Kidney (tissue), 22 donors: ENCODE data around the gene UBE2D4. TPM values are rescaled to one million over a fixed set of nuclear protein-coding genes. Genes with fewer than 3 reads are reported as not detected.
A peak's percentile ranks its signal among the peaks of the same experiment; 100 is the strongest.

ENCODE experiments used
- DNase-seq, 5 donors: peaks; one replicate each; pipeline ENCODE4 v3.0.0-alpha.2; 2013 to 2020
- FAIRE-seq: peaks from 2 replicates; lab custom pipeline; 2012; peaks lifted over from hg19 to GRCh38; lab: Jason Lieb, UNC
- H3K27ac ChIP-seq, 2 donors: one replicate each; pipeline ENCODE4 v1.7.0; 2013; ENCODE audit warnings: low read depth in 2 of 2, low read length in 2 of 2, inconsistent platforms in 1 of 2
- H3K27me3 ChIP-seq: one replicate; pipeline ENCODE4 v1.7.1; 2013; ENCODE audit warnings: low read length, inconsistent platforms; ENCODE audit not compliant: control insufficient read depth, insufficient read depth
- H3K36me3 ChIP-seq, 3 donors: one replicate each; pipeline versions ENCODE4 v1.7.0 to v1.7.1; 2013; ENCODE audit warnings: low read length in 3 of 3, control low read depth in 1 of 3, inconsistent platforms in 1 of 3; ENCODE audit not compliant: insufficient read depth in 3 of 3, control insufficient read depth in 2 of 3
- H3K4me1 ChIP-seq, 3 donors: one replicate each; pipeline versions ENCODE4 v1.7.0 to v1.7.1; 2013; ENCODE audit warnings: low read length in 3 of 3, inconsistent platforms in 1 of 3, low read depth in 1 of 3; ENCODE audit not compliant: control insufficient read depth in 2 of 3, insufficient read depth in 2 of 3
- H3K4me3 ChIP-seq, 3 donors: one replicate each; pipeline versions ENCODE4 v1.7.0 to v1.8.1; 2013; ENCODE audit warnings: low read length in 3 of 3, control low read depth in 1 of 3, inconsistent platforms in 1 of 3
- H3K9ac ChIP-seq, 3 donors: one replicate each; pipeline versions ENCODE4 v1.7.0 to v1.7.1; 2013; ENCODE audit warnings: low read length in 3 of 3, control low read depth in 1 of 3, inconsistent platforms in 1 of 3
- H3K9me3 ChIP-seq, 3 donors: one replicate each; pipeline versions ENCODE4 v1.7.0 to v1.7.1; 2013; ENCODE audit warnings: low read length in 3 of 3, control low read depth in 1 of 3, inconsistent platforms in 1 of 3; ENCODE audit not compliant: control insufficient read depth in 2 of 3, insufficient read depth in 1 of 3
- intact Hi-C: fragments of 100-400 bp; cut with DNase I; formaldehyde crosslinking; loops from one replicate; pipeline ENCODE4 v1.11.1; 2022
- long read RNA-seq, 10 donors: library from polyadenylated mRNA in 1 of 10; unstranded in 1 of 10; transcript quantifications; one replicate each; pipeline ENCODE4 v2.0.0 and lab custom pipeline, GENCODE V29; 2021 to 2026
- polyA plus RNA-seq: library from polyadenylated mRNA; stranded (reverse); fragments of 350-450 nt; fragmentation: Illumina TruSeq; extraction: RNeasy Lipid Tissue Mini Kit (QIAGEN cat#74804); gene quantifications from one replicate; pipeline ENCODE4 v1.2.3, GENCODE V29; 2014; ENCODE audit warnings: low read depth, low replicate concordance; ENCODE audit not compliant: insufficient read depth
- total RNA-seq: library from RNA; stranded (reverse); fragmentation: NEBNext Ultra II Directional; extraction: Animal tissue kit (Norgen Biotek cat#: 25700); gene quantifications from one replicate; pipeline ENCODE4 v1.2.1, GENCODE V29; 2021
- TF ChIP-seq, protein P1 (sequence below): IDR thresholded peaks from 3 replicates; pipeline ENCODE4 v1.5.1; 2012; ENCODE audit warnings: mild to moderate bottlenecking, moderate library complexity, borderline replicate concordance; ENCODE audit not compliant: insufficient read depth; ENCODE audit errors: extremely low read depth
- donor health status: control.
- donor health status: control.
- donor health status: control.
- donor health status: control.
- donor health status: control.
- donor health status: DM: yes; HTN: yes; CAD: no.
- donor health status: Normal renal cell carcinoma (clear cell type).

The UBE2D4 gene
- total RNA-seq (21.4 TPM), polyA plus RNA-seq (27.8 TPM)
- long read RNA-seq, donor 1, partial matches to known transcripts: 0 of 8 reads
- long read RNA-seq, donor 1, other reads (novel, unspliced or antisense): 0 of 8 reads
- long read RNA-seq, donor 2, transcript UBE2D4-201 (7 exons, 3,974 nt): major isoform, 5 of 10 reads
- long read RNA-seq, donor 2, partial matches to known transcripts: 0 of 10 reads
- long read RNA-seq, donor 2, other reads (novel, unspliced or antisense): 0 of 10 reads
- long read RNA-seq, donor 3, partial matches to known transcripts: 0 of 7 reads
- long read RNA-seq, donor 3, other reads (novel, unspliced or antisense): 0 of 7 reads
- long read RNA-seq, donor 4, partial matches to known transcripts: 0 of 6 reads
- long read RNA-seq, donor 4, other reads (novel, unspliced or antisense): 0 of 6 reads
- long read RNA-seq, donor 5, partial matches to known transcripts: 0 of 1 reads
- long read RNA-seq, donor 5, other reads (novel, unspliced or antisense): 0 of 1 reads
- long read RNA-seq, donor 6, partial matches to known transcripts: 0 of 3 reads
- long read RNA-seq, donor 6, other reads (novel, unspliced or antisense): 0 of 3 reads
- long read RNA-seq, donor 7, partial matches to known transcripts: 0 of 8 reads
- long read RNA-seq, donor 7, other reads (novel, unspliced or antisense): 1 of 8 reads
- long read RNA-seq, donor 8, partial matches to known transcripts: 0 of 2 reads
- long read RNA-seq, donor 8, other reads (novel, unspliced or antisense): 0 of 2 reads
- long read RNA-seq, donor 9, partial matches to known transcripts: 0 of 3 reads
- long read RNA-seq, donor 9, other reads (novel, unspliced or antisense): 0 of 3 reads
- long read RNA-seq, donor 10, partial matches to known transcripts: 0 of 7 reads
- long read RNA-seq, donor 10, other reads (novel, unspliced or antisense): 0 of 7 reads

GRCh38 chr7:43925984-43926797 is at the start of gene UBE2D4:
UBE2D4 (plus strand) TSS chr7:43926436; CDS start chr7:43926533, 97 bp downstream.
- no peaks in the 10 kb centered on the region for H3K36me3 ChIP-seq
- intact Hi-C loops: no loop called here
- peaks cover 0 to 8% (median 7%) of the 10 kb centered on the region in 3 donors for H3K4me1 ChIP-seq
- H3K4me3 ChIP-seq: peak within 1 kb of the TSS; percentile 95 to 100 (median 98)
- FAIRE-seq: no peak
- TF ChIP-seq, protein P1, sequence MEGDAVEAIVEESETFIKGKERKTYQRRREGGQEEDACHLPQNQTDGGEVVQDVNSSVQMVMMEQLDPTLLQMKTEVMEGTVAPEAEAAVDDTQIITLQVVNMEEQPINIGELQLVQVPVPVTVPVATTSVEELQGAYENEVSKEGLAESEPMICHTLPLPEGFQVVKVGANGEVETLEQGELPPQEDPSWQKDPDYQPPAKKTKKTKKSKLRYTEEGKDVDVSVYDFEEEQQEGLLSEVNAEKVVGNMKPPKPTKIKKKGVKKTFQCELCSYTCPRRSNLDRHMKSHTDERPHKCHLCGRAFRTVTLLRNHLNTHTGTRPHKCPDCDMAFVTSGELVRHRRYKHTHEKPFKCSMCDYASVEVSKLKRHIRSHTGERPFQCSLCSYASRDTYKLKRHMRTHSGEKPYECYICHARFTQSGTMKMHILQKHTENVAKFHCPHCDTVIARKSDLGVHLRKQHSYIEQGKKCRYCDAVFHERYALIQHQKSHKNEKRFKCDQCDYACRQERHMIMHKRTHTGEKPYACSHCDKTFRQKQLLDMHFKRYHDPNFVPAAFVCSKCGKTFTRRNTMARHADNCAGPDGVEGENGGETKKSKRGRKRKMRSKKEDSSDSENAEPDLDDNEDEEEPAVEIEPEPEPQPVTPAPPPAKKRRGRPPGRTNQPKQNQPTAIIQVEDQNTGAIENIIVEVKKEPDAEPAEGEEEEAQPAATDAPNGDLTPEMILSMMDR: no peak
- H3K9me3 ChIP-seq: no peaks in the 10 kb centered on the region
- peak within 1 kb of the TSS; percentile 83 to 98 (median 88) for H3K9ac ChIP-seq
- no peaks in the 10 kb centered on the region for H3K27me3 ChIP-seq
- DNase-seq: peak; percentile 83 to 96 (median 88)
- H3K27ac ChIP-seq: peak within 1 kb of the TSS; percentile 94 to 96

GRCh38 chr7:43876976-43877745 is 49.1 kb upstream of the UBE2D4 start:
- intact Hi-C loops: no loop called here
- DNase-seq (no peak), FAIRE-seq (no peak)
- H3K27ac ChIP-seq: no peak overlapping the region
- no peaks in the 10 kb centered on the region for H3K4me1 ChIP-seq
- peaks cover 3 to 50% (median 49%) of the 10 kb centered on the region in 3 donors for H3K36me3 ChIP-seq
- no peak overlapping the region for H3K9ac ChIP-seq
- H3K27me3 ChIP-seq: no peaks in the 10 kb centered on the region
- TF ChIP-seq, protein P1: no peak
- no peaks in the 10 kb centered on the region for H3K9me3 ChIP-seq
- H3K4me3 ChIP-seq: no peak overlapping the region
